Nasal cavity respiratory epithelium epithelial cell of viscerocranial mucosa (primary cell): Measurements from ENCODE around the gene TYRP1. TPM values are rescaled to one million over a fixed set of nuclear protein-coding genes. Genes with fewer than 3 reads are reported as not detected.

Experiments used
- total RNA-seq: library from RNA; depleted of rRNA; stranded (reverse); fragments of >200 nt; gene quantifications from 2 replicates; pipeline ENCODE4 v1.2.3, GENCODE V29; 2014

The TYRP1 gene, protein sequence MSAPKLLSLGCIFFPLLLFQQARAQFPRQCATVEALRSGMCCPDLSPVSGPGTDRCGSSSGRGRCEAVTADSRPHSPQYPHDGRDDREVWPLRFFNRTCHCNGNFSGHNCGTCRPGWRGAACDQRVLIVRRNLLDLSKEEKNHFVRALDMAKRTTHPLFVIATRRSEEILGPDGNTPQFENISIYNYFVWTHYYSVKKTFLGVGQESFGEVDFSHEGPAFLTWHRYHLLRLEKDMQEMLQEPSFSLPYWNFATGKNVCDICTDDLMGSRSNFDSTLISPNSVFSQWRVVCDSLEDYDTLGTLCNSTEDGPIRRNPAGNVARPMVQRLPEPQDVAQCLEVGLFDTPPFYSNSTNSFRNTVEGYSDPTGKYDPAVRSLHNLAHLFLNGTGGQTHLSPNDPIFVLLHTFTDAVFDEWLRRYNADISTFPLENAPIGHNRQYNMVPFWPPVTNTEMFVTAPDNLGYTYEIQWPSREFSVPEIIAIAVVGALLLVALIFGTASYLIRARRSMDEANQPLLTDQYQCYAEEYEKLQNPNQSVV
- total RNA-seq = not detected in 2 replicates

GRCh38 chr9:12693141-12693540, at the start of gene TYRP1:
TSS of gene TYRP1 (plus strand) at chr9:12693385. CDS start at chr9:12693997, 612 bp downstream.

Other genes starting within 250 kb of the TYRP1 start
- 40.2 and 70.7 TPM in 2 replicates for gene LURAP1L, start 81.6 kb downstream of the TYRP1 start, total RNA-seq